HCT116 (cell line): ENCODE data around the gene BRIP1. TPM values are rescaled to one million over a fixed set of nuclear protein-coding genes. Genes with fewer than 3 reads are reported as not detected.

Experiments
- ATAC-seq: fragments of 200-7000 bp; cut with Tn5 transposase; 2 replicates; pipeline ENCODE4 v1.9.1; 2020; ENCODE audit warnings: mild to moderate bottlenecking, moderate library complexity
- BruUV-seq: library from RNA; stranded (reverse); fragments of 400-500 nt; replicated peaks from 2 replicates; lab custom pipeline; 2021; lab: Mats Ljungman, UMichigan
- CTCF ChIA-PET: fragments of 300-600 bp; sonication (Branson Sonifier 250); formaldehyde crosslinking; loops from one replicate; lab custom pipeline; 2021; ENCODE audit warnings: antibody characterized with exemption; lab: Charles Lee
- POLR2A ChIA-PET: fragments of 300-600, 350-600 bp; sonication (Branson Sonifier 250); formaldehyde crosslinking; loops from one replicate; lab custom pipeline; 2021; ENCODE audit warnings: antibody characterized with exemption; lab: Charles Lee
- RAD21 ChIA-PET, 2 experiments: fragments of 300-600 bp; sonication (Branson Sonifier 250); formaldehyde crosslinking; loops; one replicate each; lab custom pipeline; 2023; ENCODE audit warnings: low total read pairs in 2 of 2; ENCODE audit not compliant: uncharacterized antibody in 2 of 2, unreplicated experiment in 2 of 2, low non-redundant PET in 1 of 2; lab: Charles Lee
- DNase-seq: peaks from one replicate; pipeline ENCODE4 v3.0.0-alpha.2; 2010; ENCODE audit warnings: low read depth, low spot score
- H2AFZ ChIP-seq: fragments of 200-600 bp; shearing (Covaris generic), sonication (generic); 2 replicates; pipeline ENCODE4 v1.6.1; 2017; ENCODE audit warnings: low read depth, mixed run types, mixed read lengths, antibody characterized with exemption, low read length; ENCODE audit not compliant: poor library complexity, severe bottlenecking
- H3K27ac ChIP-seq: 2 replicates; pipeline ENCODE4 v1.5.1; 2012; ENCODE audit warnings: low read depth, low read length
- H3K27me3 ChIP-seq: fragments of 200-600 bp; sonication (generic); 2 replicates; pipeline ENCODE4 v1.6.1; 2016; ENCODE audit warnings: mixed run types, low read length, mixed read lengths; ENCODE audit not compliant: insufficient read depth
- H3K36me3 ChIP-seq, 2 experiments: fragments of 200-500 bp in 1 of 2; fragments of 200-600 bp in 1 of 2; sonication (Bioruptor generic) in 1 of 2; sonication (generic) in 1 of 2; 2 replicates each; pipeline versions ENCODE4 v1.5.1 to v1.6.1; 2014 to 2016; ENCODE audit warnings: low read length in 2 of 2, inconsistent platforms in 1 of 2, mixed read lengths in 1 of 2, mixed run types in 1 of 2; ENCODE audit not compliant: insufficient read depth in 2 of 2, control insufficient read depth in 1 of 2
- H3K4me1 ChIP-seq, 2 experiments: fragments of 200-600 bp in 1 of 2; sonication (generic) in 1 of 2; 2 replicates each; pipeline versions ENCODE4 v1.5.1 to v1.6.1; 2012 to 2017; ENCODE audit warnings: low read length in 2 of 2, inconsistent platforms in 1 of 2, mild to moderate bottlenecking in 1 of 2, mixed read lengths in 1 of 2, mixed run types in 1 of 2, moderate library complexity in 1 of 2; ENCODE audit not compliant: insufficient read depth in 2 of 2, control insufficient read depth in 1 of 2
- H3K4me2 ChIP-seq: fragments of 200-600 bp; sonication (generic); 2 replicates; pipeline ENCODE4 v1.6.1; 2017; ENCODE audit warnings: mixed run types, low read length, mixed read lengths
- H3K4me3 ChIP-seq, 2 experiments: fragments of 200-600 bp in 1 of 2; sonication (generic) in 1 of 2; replicated peaks in 1 of 2; 2 replicates each; pipeline ENCODE4 v1.5.1; 2011 to 2016; ENCODE audit warnings: low read length in 2 of 2, control low read depth in 1 of 2, low read depth in 1 of 2, mild to moderate bottlenecking in 1 of 2, mixed read lengths in 1 of 2, mixed run types in 1 of 2
- H3K79me2 ChIP-seq: fragments of 200-600 bp; sonication (generic); 2 replicates; pipeline ENCODE4 v1.6.1; 2017; ENCODE audit warnings: mild to moderate bottlenecking, mixed run types, low read length, moderate library complexity, mixed read lengths; ENCODE audit not compliant: insufficient read depth
- H3K9ac ChIP-seq: fragments of 200-600 bp; sonication (generic); 2 replicates; pipeline ENCODE4 v1.6.1; 2016; ENCODE audit warnings: low read length, mixed read lengths
- H3K9me2 ChIP-seq: fragments of 200-600 bp; sonication (generic), shearing (Covaris generic); 2 replicates; pipeline ENCODE4 v1.6.1; 2017; ENCODE audit warnings: mixed run types, mild to moderate bottlenecking, moderate library complexity; ENCODE audit not compliant: insufficient read depth
- H3K9me3 ChIP-seq, 2 experiments: fragments of 200-500 bp in 1 of 2; fragments of 200-600 bp in 1 of 2; sonication (Bioruptor generic) in 1 of 2; sonication (generic) in 1 of 2; 2 replicates each; pipeline ENCODE4 v1.6.1; 2014 to 2017; ENCODE audit warnings: low read length in 2 of 2, mixed read lengths in 2 of 2, inconsistent platforms in 1 of 2, low read depth in 1 of 2, mild to moderate bottlenecking in 1 of 2, mixed run types in 1 of 2, moderate library complexity in 1 of 2; ENCODE audit not compliant: control insufficient read depth in 1 of 2, insufficient read depth in 1 of 2
- H4K20me1 ChIP-seq: fragments of 200-600 bp; sonication (generic), shearing (Covaris generic); 2 replicates; pipeline ENCODE4 v1.6.1; 2017; ENCODE audit warnings: mixed run types, mild to moderate bottlenecking, moderate library complexity; ENCODE audit not compliant: insufficient read depth
- ATF3 ChIP-seq: IDR thresholded peaks from 2 replicates; pipeline ENCODE4 v1.6.1; 2012
- CBX3 ChIP-seq: IDR thresholded peaks from 2 replicates; pipeline ENCODE4 v1.6.1; 2012; ENCODE audit warnings: low read depth
- CEBPB ChIP-seq: IDR thresholded peaks from 2 replicates; pipeline ENCODE4 v1.6.1; 2012; ENCODE audit warnings: low read depth
- EGR1 ChIP-seq: IDR thresholded peaks from 2 replicates; pipeline ENCODE4 v1.6.1; 2012; ENCODE audit warnings: low read depth
- EZH2 ChIP-seq: fragments of 200-600 bp; sonication (generic); IDR thresholded peaks from 2 replicates; pipeline ENCODE4 v1.6.1; 2017; ENCODE audit warnings: antibody characterized with exemption, mixed run types
- FOSL1 ChIP-seq: IDR thresholded peaks from 2 replicates; pipeline ENCODE4 v1.6.1; 2012; ENCODE audit warnings: low read depth
- SIN3A ChIP-seq: IDR thresholded peaks from 2 replicates; pipeline ENCODE4 v1.6.1; 2012; ENCODE audit warnings: low read depth
- SP1 ChIP-seq: IDR thresholded peaks from 2 replicates; pipeline ENCODE4 v1.6.1; 2012; ENCODE audit warnings: low read depth
- SRF ChIP-seq: IDR thresholded peaks from 2 replicates; pipeline ENCODE4 v1.6.1; 2012; ENCODE audit warnings: low read depth
- TCF7L2 ChIP-seq: IDR thresholded peaks from 2 replicates; pipeline ENCODE4 v1.7.0; 2011; ENCODE audit warnings: borderline replicate concordance, inconsistent platforms; ENCODE audit not compliant: insufficient read depth, insufficient read length; ENCODE audit errors: extremely low read depth
- YY1 ChIP-seq: IDR thresholded peaks from 2 replicates; pipeline ENCODE4 v1.6.1; 2011; ENCODE audit warnings: low read length, low read depth, moderate library complexity, mild to moderate bottlenecking; ENCODE audit not compliant: insufficient replicate concordance; ENCODE audit errors: extremely low read depth
- ZNF274 ChIP-seq: fragments of 200-500 bp; sonication (Bioruptor generic); IDR thresholded peaks from 2 replicates; pipeline ENCODE4 v1.6.1; 2014; ENCODE audit warnings: mild to moderate bottlenecking, low read depth, low read length, inconsistent platforms
- intact Hi-C: fragments of 100-400 bp; cut with micrococcal nuclease; formaldehyde crosslinking; loops from 2 replicates; pipeline ENCODE4 v1.10.0; 2022
- total RNA-seq: library from RNA; stranded (reverse); gene quantifications from one replicate; pipeline ENCODE4 v1.2.1, GENCODE V29; 2021; ENCODE audit not compliant: unreplicated experiment
- TF ChIP-seq, protein P1 (sequence below), 3 experiments: fragments of 200-600 bp in 1 of 3; sonication (generic) in 1 of 3; IDR thresholded peaks in 2 of 3; conservative IDR thresholded peaks in 1 of 3; 2 replicates each; pipeline ENCODE4 v1.5.1; 2012 to 2017; ENCODE audit warnings: low read depth in 2 of 3, low read length in 2 of 3, antibody characterized with exemption in 1 of 3, borderline replicate concordance in 1 of 3, control low read depth in 1 of 3, mild to moderate bottlenecking in 1 of 3, mixed read lengths in 1 of 3, mixed run types in 1 of 3, moderate library complexity in 1 of 3; ENCODE audit not compliant: insufficient read depth in 1 of 3
- TF ChIP-seq, protein P2 (sequence below): IDR thresholded peaks from 2 replicates; pipeline ENCODE4 v1.6.1; 2012; ENCODE audit warnings: low read depth

The BRIP1 gene
- total RNA-seq, 1 experiment from 2014 or later = 22.2 TPM

- Histone ChIP-seq H3K36me3 (peaks cover 0 to 8% of the 10 kb centered on the region in 2 experiments; a peak in 1 of 4 replicates), H3K27ac (no peak overlapping the region), H3K27me3 (no peaks in the 10 kb centered on the region), H3K4me1 (no peaks in the 10 kb centered on the region), H3K4me2 (no peak overlapping the region)
- TF ChIP-seq, protein P1, sequence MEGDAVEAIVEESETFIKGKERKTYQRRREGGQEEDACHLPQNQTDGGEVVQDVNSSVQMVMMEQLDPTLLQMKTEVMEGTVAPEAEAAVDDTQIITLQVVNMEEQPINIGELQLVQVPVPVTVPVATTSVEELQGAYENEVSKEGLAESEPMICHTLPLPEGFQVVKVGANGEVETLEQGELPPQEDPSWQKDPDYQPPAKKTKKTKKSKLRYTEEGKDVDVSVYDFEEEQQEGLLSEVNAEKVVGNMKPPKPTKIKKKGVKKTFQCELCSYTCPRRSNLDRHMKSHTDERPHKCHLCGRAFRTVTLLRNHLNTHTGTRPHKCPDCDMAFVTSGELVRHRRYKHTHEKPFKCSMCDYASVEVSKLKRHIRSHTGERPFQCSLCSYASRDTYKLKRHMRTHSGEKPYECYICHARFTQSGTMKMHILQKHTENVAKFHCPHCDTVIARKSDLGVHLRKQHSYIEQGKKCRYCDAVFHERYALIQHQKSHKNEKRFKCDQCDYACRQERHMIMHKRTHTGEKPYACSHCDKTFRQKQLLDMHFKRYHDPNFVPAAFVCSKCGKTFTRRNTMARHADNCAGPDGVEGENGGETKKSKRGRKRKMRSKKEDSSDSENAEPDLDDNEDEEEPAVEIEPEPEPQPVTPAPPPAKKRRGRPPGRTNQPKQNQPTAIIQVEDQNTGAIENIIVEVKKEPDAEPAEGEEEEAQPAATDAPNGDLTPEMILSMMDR (IDR thresholded peaks at IDR 0.05 in 2 of 3, conservative IDR thresholded peaks at IDR 0.05 in 1 of 3; ENCODE audit: borderline replicate concordance in 1 of 3, insufficient read depth in 1 of 3, low read depth in 2 of 3, low read length in 2 of 3) = 0 out of 6 replicates have a peak, but pooled peaks of 1 of the 3 experiments have one; percentile 17
- TF ChIP-seq FOSL1 (no peak), CEBPB (no peak)
- TF ChIP-seq, all 23 proteins: peak for 1
- ChIA-PET RAD21 (no interaction called here), POLR2A (interaction anchor here (1.4 kb wide), 1 partner anchor 9 kb away, joined by 3 read pairs; no protein-coding TSS in a partner anchor), CTCF (interaction anchor here (0.8 kb wide), 1 partner anchor 380 kb away, joined by 4 read pairs; no protein-coding TSS in a partner anchor)
- Histone ChIP-seq H2AFZ (no peak overlapping the region), H4K20me1 (no peaks in the 10 kb centered on the region), H3K9me2 (no peaks in the 10 kb centered on the region), H3K9me3 (no peaks in the 10 kb centered on the region), H3K4me3 (no peak overlapping the region), H3K9ac (no peak overlapping the region), H3K79me2 (no peaks in the 10 kb centered on the region)
- intact Hi-C loops = no loop called here
- BruUV-seq = no TSS peak
- no peak for DNase-seq
- peak; percentile 62; the same call in 1 of the 2 replicates for ATAC-seq
These were observed 133.5 kb downstream of the BRIP1 start for GRCh38 chr17:61729690-61730268.

DNA sequence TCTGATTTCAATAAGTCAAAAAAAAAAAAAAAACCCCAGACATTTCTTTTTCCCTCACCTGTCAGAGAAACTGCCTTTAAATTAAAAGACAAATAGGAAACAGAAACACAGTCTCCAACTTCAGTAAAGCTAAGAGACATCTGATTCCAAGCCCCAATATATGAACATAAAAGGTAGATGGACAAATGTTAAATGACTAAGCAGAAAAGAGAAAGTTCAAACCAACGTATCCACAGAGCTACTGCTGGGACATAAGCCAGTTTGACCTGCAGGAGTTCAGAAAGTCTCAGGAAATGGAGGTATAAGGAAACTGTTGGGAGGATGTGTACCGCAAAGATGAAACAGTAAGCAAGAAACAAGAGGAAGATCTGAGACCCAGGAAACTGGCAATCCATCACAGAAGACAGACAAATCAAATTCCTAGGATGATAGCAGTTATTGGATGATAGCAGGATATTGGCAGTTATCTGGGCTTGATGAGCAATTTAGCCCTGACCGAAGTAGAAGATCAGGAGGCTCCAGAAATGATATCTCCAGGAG lies 135.0 kb downstream of the BRIP1 start:
- no peaks in the 10 kb centered on the region for H3K9me2 ChIP-seq
- intact Hi-C loops = no loop called here
- H2AFZ ChIP-seq = no peak overlapping the region
- no peak overlapping the region for H3K27ac ChIP-seq
- no peaks in the 10 kb centered on the region for H3K4me1 ChIP-seq
- H3K36me3 ChIP-seq = peaks cover 0 to 8% of the 10 kb centered on the region in 2 experiments; a peak in 1 of 4 replicates
- ChIA-PET POLR2A (no interaction called here), RAD21 (no interaction called here), CTCF (no interaction called here)
- H3K4me3 ChIP-seq = no peak overlapping the region
- H3K9me3 ChIP-seq = no peaks in the 10 kb centered on the region
- no peak overlapping the region for H3K9ac ChIP-seq
- no peak for ATAC-seq
- H3K4me2 ChIP-seq = no peak overlapping the region
- BruUV-seq = no TSS peak
- no peaks in the 10 kb centered on the region for H3K79me2 ChIP-seq
- H4K20me1 ChIP-seq = no peaks in the 10 kb centered on the region
- DNase-seq = no peak
- no peaks in the 10 kb centered on the region for H3K27me3 ChIP-seq
- TF ChIP-seq EGR1 (no peak), ATF3 (no peak), SP1 (no peak), YY1 (no peak), CEBPB (no peak), CBX3 (no peak), SRF (no peak), ZNF274 (no peak), EZH2 (no peak), SIN3A (no peak), TCF7L2 (no peak)
- TF ChIP-seq, protein P2, sequence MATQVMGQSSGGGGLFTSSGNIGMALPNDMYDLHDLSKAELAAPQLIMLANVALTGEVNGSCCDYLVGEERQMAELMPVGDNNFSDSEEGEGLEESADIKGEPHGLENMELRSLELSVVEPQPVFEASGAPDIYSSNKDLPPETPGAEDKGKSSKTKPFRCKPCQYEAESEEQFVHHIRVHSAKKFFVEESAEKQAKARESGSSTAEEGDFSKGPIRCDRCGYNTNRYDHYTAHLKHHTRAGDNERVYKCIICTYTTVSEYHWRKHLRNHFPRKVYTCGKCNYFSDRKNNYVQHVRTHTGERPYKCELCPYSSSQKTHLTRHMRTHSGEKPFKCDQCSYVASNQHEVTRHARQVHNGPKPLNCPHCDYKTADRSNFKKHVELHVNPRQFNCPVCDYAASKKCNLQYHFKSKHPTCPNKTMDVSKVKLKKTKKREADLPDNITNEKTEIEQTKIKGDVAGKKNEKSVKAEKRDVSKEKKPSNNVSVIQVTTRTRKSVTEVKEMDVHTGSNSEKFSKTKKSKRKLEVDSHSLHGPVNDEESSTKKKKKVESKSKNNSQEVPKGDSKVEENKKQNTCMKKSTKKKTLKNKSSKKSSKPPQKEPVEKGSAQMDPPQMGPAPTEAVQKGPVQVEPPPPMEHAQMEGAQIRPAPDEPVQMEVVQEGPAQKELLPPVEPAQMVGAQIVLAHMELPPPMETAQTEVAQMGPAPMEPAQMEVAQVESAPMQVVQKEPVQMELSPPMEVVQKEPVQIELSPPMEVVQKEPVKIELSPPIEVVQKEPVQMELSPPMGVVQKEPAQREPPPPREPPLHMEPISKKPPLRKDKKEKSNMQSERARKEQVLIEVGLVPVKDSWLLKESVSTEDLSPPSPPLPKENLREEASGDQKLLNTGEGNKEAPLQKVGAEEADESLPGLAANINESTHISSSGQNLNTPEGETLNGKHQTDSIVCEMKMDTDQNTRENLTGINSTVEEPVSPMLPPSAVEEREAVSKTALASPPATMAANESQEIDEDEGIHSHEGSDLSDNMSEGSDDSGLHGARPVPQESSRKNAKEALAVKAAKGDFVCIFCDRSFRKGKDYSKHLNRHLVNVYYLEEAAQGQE = no peak
